ENCODE results near the gene CCSER1. TPM values are rescaled to one million over a fixed set of nuclear protein-coding genes. Genes with fewer than 3 reads are reported as not detected.
A peak's percentile ranks its signal among the peaks of the same experiment; 100 is the strongest.
"Not testable (repeated sequence)": the region's sequence is repeated elsewhere in the genome, so short reads cannot be mapped to it uniquely, and the experiment has no call there.

Gene CCSER1
- total RNA-seq, 4 donors from 2014 or later, result 4.0 to 6.0 (median 4.8) TPM

GRCh38 chr4:90290345-90290744, 163.2 kb downstream of the CCSER1 start:
- no peak for TF ChIP-seq POLR2A (IDR thresholded peaks at IDR 0.05)
- TF ChIP-seq, protein P1, sequence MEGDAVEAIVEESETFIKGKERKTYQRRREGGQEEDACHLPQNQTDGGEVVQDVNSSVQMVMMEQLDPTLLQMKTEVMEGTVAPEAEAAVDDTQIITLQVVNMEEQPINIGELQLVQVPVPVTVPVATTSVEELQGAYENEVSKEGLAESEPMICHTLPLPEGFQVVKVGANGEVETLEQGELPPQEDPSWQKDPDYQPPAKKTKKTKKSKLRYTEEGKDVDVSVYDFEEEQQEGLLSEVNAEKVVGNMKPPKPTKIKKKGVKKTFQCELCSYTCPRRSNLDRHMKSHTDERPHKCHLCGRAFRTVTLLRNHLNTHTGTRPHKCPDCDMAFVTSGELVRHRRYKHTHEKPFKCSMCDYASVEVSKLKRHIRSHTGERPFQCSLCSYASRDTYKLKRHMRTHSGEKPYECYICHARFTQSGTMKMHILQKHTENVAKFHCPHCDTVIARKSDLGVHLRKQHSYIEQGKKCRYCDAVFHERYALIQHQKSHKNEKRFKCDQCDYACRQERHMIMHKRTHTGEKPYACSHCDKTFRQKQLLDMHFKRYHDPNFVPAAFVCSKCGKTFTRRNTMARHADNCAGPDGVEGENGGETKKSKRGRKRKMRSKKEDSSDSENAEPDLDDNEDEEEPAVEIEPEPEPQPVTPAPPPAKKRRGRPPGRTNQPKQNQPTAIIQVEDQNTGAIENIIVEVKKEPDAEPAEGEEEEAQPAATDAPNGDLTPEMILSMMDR (IDR thresholded peaks at IDR 0.05), result no peak
- no peak for TF ChIP-seq EP300 (IDR thresholded peaks at IDR 0.05)
- DNase-seq (ENCODE audit: low spot score in 2 of 2), result no peak
- no peak overlapping the region for H3K4me3 ChIP-seq
- no peaks in the 10 kb centered on the region for H3K36me3 ChIP-seq
- H3K4me1 ChIP-seq, result no peaks in the 10 kb centered on the region
- H3K9me3 ChIP-seq, result no peaks in the 10 kb centered on the region
- WGBS, 2 donors, result 62 to 70% methylated on average over 4 of the region's 4 CpGs
- no peak overlapping the region for H3K27ac ChIP-seq
- H3K27me3 ChIP-seq, result no peaks in the 10 kb centered on the region

- Histone ChIP-seq H3K27me3 (no peaks in the 10 kb centered on the region), H3K4me1 (no peaks in the 10 kb centered on the region), H3K36me3 (no peaks in the 10 kb centered on the region)
Measured at GRCh38 chr4:90292438-90292837, 165.2 kb downstream of the CCSER1 start.

GRCh38 chr4:90293320-90293719, 166.1 kb downstream of the CCSER1 start:
- no peaks in the 10 kb centered on the region for H3K36me3 ChIP-seq
- TF ChIP-seq EP300 (IDR thresholded peaks at IDR 0.05), result no peak
- TF ChIP-seq, protein P1 (IDR thresholded peaks at IDR 0.05), result peak in 3 of 5 experiments; percentile 10 to 37 (median 33)
- no peak overlapping the region for H3K27ac ChIP-seq
- 26 to 28% methylated on average over 2 of the region's 2 CpGs for WGBS, 2 donors
- H3K9me3 ChIP-seq, result no peaks in the 10 kb centered on the region
- H3K4me1 ChIP-seq, result no peaks in the 10 kb centered on the region
- no peaks in the 10 kb centered on the region for H3K27me3 ChIP-seq
- no peak overlapping the region for H3K4me3 ChIP-seq
- DNase-seq (ENCODE audit: low spot score in 2 of 2), result no peak

More at GRCh38 chr4:90292438-90292837, 165.2 kb downstream of the CCSER1 start:
- no peak overlapping the region for H3K4me3 ChIP-seq
- DNase-seq (ENCODE audit: low spot score in 2 of 2), result no peak
- TF ChIP-seq POLR2A (IDR thresholded peaks at IDR 0.05), result no peak
- TF ChIP-seq EP300 (IDR thresholded peaks at IDR 0.05), result no peak
- TF ChIP-seq, protein P1 (IDR thresholded peaks at IDR 0.05), result no peak
- no peak overlapping the region for H3K27ac ChIP-seq
- no peaks in the 10 kb centered on the region for H3K9me3 ChIP-seq

GRCh38 chr4:90299373-90299772, 172.2 kb downstream of the CCSER1 start:
- DNase-seq (ENCODE audit: low spot score in 2 of 2), result no peak
- TF ChIP-seq, protein P1 (IDR thresholded peaks at IDR 0.05), result no peak
- TF ChIP-seq EP300 (IDR thresholded peaks at IDR 0.05) (no peak), POLR2A (IDR thresholded peaks at IDR 0.05) (no peak)
- no peaks in the 10 kb centered on the region for H3K36me3 ChIP-seq
- H3K4me1 ChIP-seq, result no peaks in the 10 kb centered on the region
- no peak overlapping the region for H3K4me3 ChIP-seq
- H3K27me3 ChIP-seq, result no peaks in the 10 kb centered on the region
- no peak overlapping the region for H3K27ac ChIP-seq
- 79 to 88% methylated on average over 1 of the region's 1 CpG for WGBS, 2 donors
- H3K9me3 ChIP-seq, result peaks cover 0 to 4% (median 0%) of the 10 kb centered on the region in 4 donors

GRCh38 chr4:90306810-90307209, 179.6 kb downstream of the CCSER1 start:
- Histone ChIP-seq H3K4me1 (no peaks in the 10 kb centered on the region), H3K27me3 (no peaks in the 10 kb centered on the region), H3K4me3 (no peak overlapping the region), H3K27ac (no peak overlapping the region), H3K9me3 (peaks cover 0 to 4% (median 0%) of the 10 kb centered on the region in 4 donors), H3K36me3 (no peaks in the 10 kb centered on the region)
- TF ChIP-seq EP300 (IDR thresholded peaks at IDR 0.05), result no peak
- TF ChIP-seq POLR2A (IDR thresholded peaks at IDR 0.05), result no peak
- TF ChIP-seq, protein P1 (IDR thresholded peaks at IDR 0.05), result no peak
- no peak for DNase-seq (ENCODE audit: low spot score in 2 of 2)
- 90 to 95% methylated on average over 1 of the region's 1 CpG for WGBS, 2 donors

- H3K36me3 ChIP-seq; H3K4me3 ChIP-seq; DNase-seq (ENCODE audit: low spot score in 2 of 2); H3K9me3 ChIP-seq; H3K27me3 ChIP-seq; H3K27ac ChIP-seq: not testable (repeated sequence)
- 83 to 84% methylated on average over 6 of the region's 6 CpGs for WGBS, 2 donors
- H3K4me1 ChIP-seq, result peaks cover 0 to 26% (median 3%) of the 10 kb centered on the region in 4 donors
Measured at GRCh38 chr4:90317140-90317539, 189.9 kb downstream of the CCSER1 start.
